Glutamatergic neuron (in vitro differentiated cells): Measurements from ENCODE around the gene TAOK2. TPM values are rescaled to one million over a fixed set of nuclear protein-coding genes. Genes with fewer than 3 reads are reported as not detected.
A peak's percentile ranks its signal among the peaks of the same experiment; 100 is the strongest.

Experiments used
- DNase-seq: peaks from one replicate; pipeline ENCODE4 v3.0.0; 2022
- H3K27ac Mint-ChIP-seq: one replicate; pipeline ENCODE4 v1.8.0; 2020; ENCODE audit warnings: mild to moderate bottlenecking, mixed read lengths, inconsistent platforms; ENCODE audit not compliant: unreplicated experiment
- H3K27me3 Mint-ChIP-seq: one replicate; pipeline ENCODE4 v1.8.0; 2020; ENCODE audit warnings: mild to moderate bottlenecking, moderate library complexity, mixed read lengths, inconsistent platforms; ENCODE audit not compliant: unreplicated experiment
- H3K36me3 Mint-ChIP-seq: one replicate; pipeline ENCODE4 v1.8.0; 2020; ENCODE audit warnings: mild to moderate bottlenecking, mixed read lengths, inconsistent platforms; ENCODE audit not compliant: unreplicated experiment
- H3K4me1 Mint-ChIP-seq: one replicate; pipeline ENCODE4 v1.8.0; 2020; ENCODE audit warnings: mild to moderate bottlenecking, low read depth, mixed read lengths, inconsistent platforms; ENCODE audit not compliant: unreplicated experiment
- H3K4me3 Mint-ChIP-seq: one replicate; pipeline ENCODE4 v1.8.0; 2020; ENCODE audit warnings: mild to moderate bottlenecking, mixed read lengths, inconsistent platforms; ENCODE audit not compliant: unreplicated experiment
- H3K9me3 Mint-ChIP-seq: one replicate; pipeline ENCODE4 v1.8.0; 2020; ENCODE audit warnings: mild to moderate bottlenecking, moderate library complexity, mixed read lengths, inconsistent platforms; ENCODE audit not compliant: unreplicated experiment
- CTCF ChIP-seq: fragments of 200-600 bp; sonication (generic); IDR thresholded peaks from one replicate; pipeline ENCODE4 v1.5.0; 2021; ENCODE audit not compliant: partially characterized antibody, unreplicated experiment
- total RNA-seq: library from RNA; stranded (reverse); fragmentation: NEBNext Ultra II Directional; extraction: Animal tissue kit (Norgen Biotek cat#: 25700); gene quantifications from one replicate; pipeline ENCODE4 v1.2.1, GENCODE V29; 2021; ENCODE audit not compliant: unreplicated experiment

The TAOK2 gene
- total RNA-seq, 1 donor from 2014 or later: 58.5 TPM

GRCh38 chr16:29999605-30000004, 25.9 kb downstream of the TAOK2 start:
- Mint-ChIP-seq H3K9me3 (peaks cover 7% of the 10 kb centered on the region), H3K4me3 (peak overlapping the region; percentile 10)

GRCh38 chr16:30000735-30001631, 27.3 kb downstream of the TAOK2 start:
- H3K27me3 Mint-ChIP-seq: peaks cover 9% of the 10 kb centered on the region
- no peak for TF ChIP-seq CTCF
- H3K27ac Mint-ChIP-seq: no peak overlapping the region
- H3K36me3 Mint-ChIP-seq: no peaks in the 10 kb centered on the region
- peaks cover 7% of the 10 kb centered on the region for H3K9me3 Mint-ChIP-seq
- H3K4me1 Mint-ChIP-seq: peaks cover 21% of the 10 kb centered on the region
- DNase-seq: peak; percentile 48
- H3K4me3 Mint-ChIP-seq: peak overlapping the region; percentile 52

More at GRCh38 chr16:29999605-30000004, 25.9 kb downstream of the TAOK2 start:
- Mint-ChIP-seq H3K27ac (peak overlapping the region; percentile 13), H3K27me3 (peaks cover 9% of the 10 kb centered on the region), H3K4me1 (peaks cover 21% of the 10 kb centered on the region), H3K36me3 (no peaks in the 10 kb centered on the region)
- no peak for DNase-seq
- no peak for TF ChIP-seq CTCF

GRCh38 chr16:30002614-30003346, 29.1 kb downstream of the TAOK2 start:
- Mint-ChIP-seq H3K9me3 (peaks cover 7% of the 10 kb centered on the region), H3K4me3 (no peak overlapping the region), H3K27me3 (peaks cover 9% of the 10 kb centered on the region), H3K36me3 (no peaks in the 10 kb centered on the region), H3K27ac (peak overlapping the region; percentile 48), H3K4me1 (peaks cover 20% of the 10 kb centered on the region)
- TF ChIP-seq CTCF: no peak
- DNase-seq: no peak

GRCh38 chr16:30003670-30004423, 30.2 kb downstream of the TAOK2 start:
- H3K27me3 Mint-ChIP-seq: peaks cover 13% of the 10 kb centered on the region
- no peak for DNase-seq
- no peaks in the 10 kb centered on the region for H3K36me3 Mint-ChIP-seq
- H3K4me1 Mint-ChIP-seq: peaks cover 20% of the 10 kb centered on the region
- no peak overlapping the region for H3K4me3 Mint-ChIP-seq
- no peak overlapping the region for H3K27ac Mint-ChIP-seq
- TF ChIP-seq CTCF: no peak
- peaks cover 9% of the 10 kb centered on the region for H3K9me3 Mint-ChIP-seq
